SK-N-SH (cell line): ENCODE measurements around the gene GRK3.

Experiments
- CHD2 ChIP-seq: fragments of 150-350 bp; IDR thresholded peaks from 2 replicates; pipeline ENCODE4 v1.6.1; 2018; ENCODE audit warnings: low read length; ENCODE audit not compliant: partially characterized antibody
- EP300 ChIP-seq, 2 experiments: IDR thresholded peaks; 2 replicates each; pipeline versions ENCODE4 v1.4.0 to v1.6.1; 2012; ENCODE audit warnings: borderline replicate concordance in 1 of 2, low read depth in 1 of 2, low read length in 1 of 2
- FOSL2 ChIP-seq: IDR thresholded peaks from 2 replicates; pipeline ENCODE4 v1.4.0; 2012; ENCODE audit warnings: low read depth, mild to moderate bottlenecking, moderate library complexity, borderline replicate concordance
- FOXJ3 ChIP-seq: sonication (generic); formaldehyde crosslinking; IDR thresholded peaks from 2 replicates; pipeline ENCODE4 v1.5.1; 2020; ENCODE audit warnings: mild to moderate bottlenecking, missing genetic modification reagents
- GABPA ChIP-seq: IDR thresholded peaks from 2 replicates; pipeline ENCODE4 v1.4.0; 2012; ENCODE audit warnings: low read depth, mild to moderate bottlenecking
- JUND ChIP-seq: IDR thresholded peaks from 2 replicates; pipeline ENCODE4 v1.4.0; 2012
- MEF2A ChIP-seq: IDR thresholded peaks from 2 replicates; pipeline ENCODE4 v1.4.0; 2012; ENCODE audit warnings: low read depth, borderline replicate concordance
- POLR2AphosphoS5 ChIP-seq: IDR thresholded peaks from 2 replicates; pipeline ENCODE4 v1.6.1; 2012; ENCODE audit warnings: low read depth, low read length
- TAF1 ChIP-seq: IDR thresholded peaks from 2 replicates; pipeline ENCODE4 v1.6.1; 2012; ENCODE audit warnings: low read depth, mild to moderate bottlenecking, low read length, moderate library complexity, borderline replicate concordance
- TEAD4 ChIP-seq: IDR thresholded peaks from 2 replicates; pipeline ENCODE4 v1.4.0; 2012; ENCODE audit warnings: mild to moderate bottlenecking, borderline replicate concordance; ENCODE audit not compliant: insufficient read depth
- TF ChIP-seq, protein P1 (sequence below): fragments of 200-600 bp; sonication (generic); IDR thresholded peaks from 2 replicates; pipeline ENCODE4 v1.6.1; 2017; ENCODE audit warnings: antibody characterized with exemption, mild to moderate bottlenecking, moderate library complexity
- TF ChIP-seq, protein P2 (sequence below): fragments of 150-350 bp; IDR thresholded peaks from 2 replicates; pipeline ENCODE4 v1.6.1; 2017; ENCODE audit warnings: antibody characterized with exemption, low read length, low read depth, borderline replicate concordance
- TF ChIP-seq, protein P3 (sequence below): IDR thresholded peaks from 2 replicates; pipeline ENCODE4 v1.6.1; 2012; ENCODE audit warnings: mild to moderate bottlenecking, low read depth, low read length, moderate library complexity

DNA sequence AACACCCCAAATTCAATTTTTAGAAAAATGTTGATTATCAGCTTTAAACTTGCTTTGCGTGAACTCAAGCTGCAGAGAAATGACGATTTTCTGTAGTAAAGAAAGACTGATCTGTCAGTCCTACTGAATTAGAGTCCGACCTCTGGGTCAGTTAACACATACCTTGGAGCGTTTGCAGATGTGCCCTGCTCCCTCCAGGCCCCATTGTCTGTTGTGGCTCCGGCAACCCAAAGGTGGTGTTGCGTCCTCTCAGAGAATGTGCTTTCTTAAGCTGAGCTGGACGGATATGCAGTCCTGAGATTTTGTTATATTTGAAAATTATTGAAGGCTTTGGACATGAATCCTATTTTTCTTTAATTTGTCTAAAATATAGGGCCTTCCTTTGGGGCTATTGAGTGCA is 146.0 kb downstream of the GRK3 start:
- TF ChIP-seq FOSL2, result no peak
- TF ChIP-seq JUND, result no peak
- no peak for TF ChIP-seq POLR2AphosphoS5
- TF ChIP-seq, protein P1, sequence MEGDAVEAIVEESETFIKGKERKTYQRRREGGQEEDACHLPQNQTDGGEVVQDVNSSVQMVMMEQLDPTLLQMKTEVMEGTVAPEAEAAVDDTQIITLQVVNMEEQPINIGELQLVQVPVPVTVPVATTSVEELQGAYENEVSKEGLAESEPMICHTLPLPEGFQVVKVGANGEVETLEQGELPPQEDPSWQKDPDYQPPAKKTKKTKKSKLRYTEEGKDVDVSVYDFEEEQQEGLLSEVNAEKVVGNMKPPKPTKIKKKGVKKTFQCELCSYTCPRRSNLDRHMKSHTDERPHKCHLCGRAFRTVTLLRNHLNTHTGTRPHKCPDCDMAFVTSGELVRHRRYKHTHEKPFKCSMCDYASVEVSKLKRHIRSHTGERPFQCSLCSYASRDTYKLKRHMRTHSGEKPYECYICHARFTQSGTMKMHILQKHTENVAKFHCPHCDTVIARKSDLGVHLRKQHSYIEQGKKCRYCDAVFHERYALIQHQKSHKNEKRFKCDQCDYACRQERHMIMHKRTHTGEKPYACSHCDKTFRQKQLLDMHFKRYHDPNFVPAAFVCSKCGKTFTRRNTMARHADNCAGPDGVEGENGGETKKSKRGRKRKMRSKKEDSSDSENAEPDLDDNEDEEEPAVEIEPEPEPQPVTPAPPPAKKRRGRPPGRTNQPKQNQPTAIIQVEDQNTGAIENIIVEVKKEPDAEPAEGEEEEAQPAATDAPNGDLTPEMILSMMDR, result no peak
- TF ChIP-seq, protein P2, sequence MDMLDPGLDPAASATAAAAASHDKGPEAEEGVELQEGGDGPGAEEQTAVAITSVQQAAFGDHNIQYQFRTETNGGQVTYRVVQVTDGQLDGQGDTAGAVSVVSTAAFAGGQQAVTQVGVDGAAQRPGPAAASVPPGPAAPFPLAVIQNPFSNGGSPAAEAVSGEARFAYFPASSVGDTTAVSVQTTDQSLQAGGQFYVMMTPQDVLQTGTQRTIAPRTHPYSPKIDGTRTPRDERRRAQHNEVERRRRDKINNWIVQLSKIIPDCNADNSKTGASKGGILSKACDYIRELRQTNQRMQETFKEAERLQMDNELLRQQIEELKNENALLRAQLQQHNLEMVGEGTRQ, result no peak
- TF ChIP-seq GABPA, result no peak
- no peak for TF ChIP-seq TAF1
- TF ChIP-seq EP300 (IDR thresholded peaks at IDR 0.05; ENCODE audit: borderline replicate concordance in 1 of 2, low read depth in 1 of 2, low read length in 1 of 2), result no peak
- TF ChIP-seq TEAD4, result no peak
- no peak for TF ChIP-seq CHD2
- no peak for TF ChIP-seq MEF2A
- no peak for TF ChIP-seq FOXJ3
- TF ChIP-seq, protein P3, sequence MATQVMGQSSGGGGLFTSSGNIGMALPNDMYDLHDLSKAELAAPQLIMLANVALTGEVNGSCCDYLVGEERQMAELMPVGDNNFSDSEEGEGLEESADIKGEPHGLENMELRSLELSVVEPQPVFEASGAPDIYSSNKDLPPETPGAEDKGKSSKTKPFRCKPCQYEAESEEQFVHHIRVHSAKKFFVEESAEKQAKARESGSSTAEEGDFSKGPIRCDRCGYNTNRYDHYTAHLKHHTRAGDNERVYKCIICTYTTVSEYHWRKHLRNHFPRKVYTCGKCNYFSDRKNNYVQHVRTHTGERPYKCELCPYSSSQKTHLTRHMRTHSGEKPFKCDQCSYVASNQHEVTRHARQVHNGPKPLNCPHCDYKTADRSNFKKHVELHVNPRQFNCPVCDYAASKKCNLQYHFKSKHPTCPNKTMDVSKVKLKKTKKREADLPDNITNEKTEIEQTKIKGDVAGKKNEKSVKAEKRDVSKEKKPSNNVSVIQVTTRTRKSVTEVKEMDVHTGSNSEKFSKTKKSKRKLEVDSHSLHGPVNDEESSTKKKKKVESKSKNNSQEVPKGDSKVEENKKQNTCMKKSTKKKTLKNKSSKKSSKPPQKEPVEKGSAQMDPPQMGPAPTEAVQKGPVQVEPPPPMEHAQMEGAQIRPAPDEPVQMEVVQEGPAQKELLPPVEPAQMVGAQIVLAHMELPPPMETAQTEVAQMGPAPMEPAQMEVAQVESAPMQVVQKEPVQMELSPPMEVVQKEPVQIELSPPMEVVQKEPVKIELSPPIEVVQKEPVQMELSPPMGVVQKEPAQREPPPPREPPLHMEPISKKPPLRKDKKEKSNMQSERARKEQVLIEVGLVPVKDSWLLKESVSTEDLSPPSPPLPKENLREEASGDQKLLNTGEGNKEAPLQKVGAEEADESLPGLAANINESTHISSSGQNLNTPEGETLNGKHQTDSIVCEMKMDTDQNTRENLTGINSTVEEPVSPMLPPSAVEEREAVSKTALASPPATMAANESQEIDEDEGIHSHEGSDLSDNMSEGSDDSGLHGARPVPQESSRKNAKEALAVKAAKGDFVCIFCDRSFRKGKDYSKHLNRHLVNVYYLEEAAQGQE, result no peak
